ENCODE data around the gene SYPL1.

GRCh38 chr7:106057962-106058927 is 53.9 kb downstream of the SYPL1 start:
- TF ChIP-seq POLR2AphosphoS5 (IDR thresholded peaks at IDR 0.05; ENCODE audit: low read depth, low read length) (no peak), SIN3A (IDR thresholded peaks at IDR 0.05; ENCODE audit: borderline replicate concordance, insufficient read depth, low read length) (no peak)

All from PFSK-1 (cell line).